ENCODE measurements around the gene LEFTY1. TPM values are rescaled to one million over a fixed set of nuclear protein-coding genes. Genes with fewer than 3 reads are reported as not detected.
A peak's percentile ranks its signal among the peaks of the same experiment; 100 is the strongest.

LEFTY1 gene
- total RNA-seq, 2 donors from 2014 or later = 0.68 TPM; not detected in 1

- Mint-ChIP-seq H3K4me1 (peaks cover 20% of the 10 kb centered on the region), H3K36me3 (ENCODE audit: low read depth) (no peaks in the 10 kb centered on the region), H3K27ac (peak within 1 kb of the TSS; percentile 93), H3K27me3 (no peaks in the 10 kb centered on the region), H3K4me3 (peak within 1 kb of the TSS; percentile 94)
- ATAC-seq (peak; percentile 99), DNase-seq (peak; percentile 93 to 96 (median 93))
- no peaks in the 10 kb centered on the region for H3K9me3 ChIP-seq (ENCODE audit: control insufficient read depth, low read length, poor library complexity, severe bottlenecking)
Observed at GRCh38 chr1:225923692-225924555, 35.0 kb upstream of the LEFTY1 start, which contains the start of gene PYCR2. TSS of gene PYCR2 (minus strand) at chr1:225924250. CDS start at chr1:225924110, 140 bp downstream.

- ATAC-seq = no peak
- DNase-seq = no peak
- H3K9me3 ChIP-seq (ENCODE audit: control insufficient read depth, low read length, poor library complexity, severe bottlenecking) = no peaks in the 10 kb centered on the region
- Mint-ChIP-seq H3K27ac (peak overlapping the region; percentile 93), H3K4me3 (peak overlapping the region; percentile 94), H3K4me1 (peaks cover 19% of the 10 kb centered on the region), H3K36me3 (ENCODE audit: low read depth) (no peaks in the 10 kb centered on the region), H3K27me3 (no peaks in the 10 kb centered on the region)
Observed at GRCh38 chr1:225923381-225923691, 34.4 kb upstream of the LEFTY1 start.

- no peaks in the 10 kb centered on the region for H3K9me3 ChIP-seq (ENCODE audit: control insufficient read depth, low read length, poor library complexity, severe bottlenecking)
- no peak overlapping the region for H3K27ac Mint-ChIP-seq
- H3K27me3 Mint-ChIP-seq = no peaks in the 10 kb centered on the region
- no peak for ATAC-seq
- peaks cover 15% of the 10 kb centered on the region for H3K4me1 Mint-ChIP-seq
- H3K4me3 Mint-ChIP-seq = no peak overlapping the region
- H3K36me3 Mint-ChIP-seq (ENCODE audit: low read depth) = no peaks in the 10 kb centered on the region
- DNase-seq = no peak
Observed at GRCh38 chr1:225921734-225922709, 33.1 kb upstream of the LEFTY1 start.

- peaks cover 3% of the 10 kb centered on the region for H3K36me3 Mint-ChIP-seq (ENCODE audit: low read depth)
- DNase-seq = no peak
- peak overlapping the region; percentile 89 for H3K27ac Mint-ChIP-seq
- peaks cover 14% of the 10 kb centered on the region for H3K4me1 Mint-ChIP-seq
- no peak overlapping the region for H3K4me3 Mint-ChIP-seq
- no peaks in the 10 kb centered on the region for H3K9me3 ChIP-seq (ENCODE audit: control insufficient read depth, low read length, poor library complexity, severe bottlenecking)
- ATAC-seq = no peak
- H3K27me3 Mint-ChIP-seq = no peaks in the 10 kb centered on the region
Observed at GRCh38 chr1:225919906-225920305, 31.0 kb upstream of the LEFTY1 start.

- ATAC-seq (no peak), DNase-seq (no peak)
- H3K4me1 Mint-ChIP-seq = peaks cover 8% of the 10 kb centered on the region
- peaks cover 3% of the 10 kb centered on the region for H3K36me3 Mint-ChIP-seq (ENCODE audit: low read depth)
- no peak overlapping the region for H3K4me3 Mint-ChIP-seq
- H3K9me3 ChIP-seq (ENCODE audit: control insufficient read depth, low read length, poor library complexity, severe bottlenecking) = no peaks in the 10 kb centered on the region
- peak overlapping the region; percentile 24 for H3K27ac Mint-ChIP-seq
- H3K27me3 Mint-ChIP-seq = no peaks in the 10 kb centered on the region
Observed at GRCh38 chr1:225918280-225918679, 29.3 kb upstream of the LEFTY1 start.

GRCh38 chr1:225917536-225917935, 28.6 kb upstream of the LEFTY1 start:
- H3K9me3 ChIP-seq (ENCODE audit: control insufficient read depth, low read length, poor library complexity, severe bottlenecking) = no peaks in the 10 kb centered on the region
- no peaks in the 10 kb centered on the region for H3K27me3 Mint-ChIP-seq
- peaks cover 3% of the 10 kb centered on the region for H3K36me3 Mint-ChIP-seq (ENCODE audit: low read depth)
- DNase-seq (no peak), ATAC-seq (no peak)
- peaks cover 7% of the 10 kb centered on the region for H3K4me1 Mint-ChIP-seq
- H3K27ac Mint-ChIP-seq = peak overlapping the region; percentile 24
- no peak overlapping the region for H3K4me3 Mint-ChIP-seq

- H3K4me3 Mint-ChIP-seq = no peak overlapping the region
- ATAC-seq = no peak
- DNase-seq = no peak
- peaks cover 3% of the 10 kb centered on the region for H3K36me3 Mint-ChIP-seq (ENCODE audit: low read depth)
- H3K27ac Mint-ChIP-seq = no peak overlapping the region
- H3K27me3 Mint-ChIP-seq = no peaks in the 10 kb centered on the region
- peaks cover 7% of the 10 kb centered on the region for H3K4me1 Mint-ChIP-seq
- no peaks in the 10 kb centered on the region for H3K9me3 ChIP-seq (ENCODE audit: control insufficient read depth, low read length, poor library complexity, severe bottlenecking)
Observed at GRCh38 chr1:225917101-225917500, 28.2 kb upstream of the LEFTY1 start.

- no peaks in the 10 kb centered on the region for H3K9me3 ChIP-seq (ENCODE audit: control insufficient read depth, low read length, poor library complexity, severe bottlenecking)
- no peak for ATAC-seq
- Mint-ChIP-seq H3K36me3 (ENCODE audit: low read depth) (peaks cover 3% of the 10 kb centered on the region), H3K27me3 (no peaks in the 10 kb centered on the region), H3K4me3 (no peak overlapping the region), H3K4me1 (peaks cover 9% of the 10 kb centered on the region), H3K27ac (no peak overlapping the region)
- no peak for DNase-seq
Observed at GRCh38 chr1:225915538-225915991, 26.6 kb upstream of the LEFTY1 start.

GRCh38 chr1:225914947-225915346, 26.0 kb upstream of the LEFTY1 start:
- Mint-ChIP-seq H3K36me3 (ENCODE audit: low read depth) (peaks cover 3% of the 10 kb centered on the region), H3K4me3 (no peak overlapping the region), H3K27me3 (no peaks in the 10 kb centered on the region), H3K27ac (no peak overlapping the region), H3K4me1 (peaks cover 14% of the 10 kb centered on the region)
- DNase-seq (no peak), ATAC-seq (no peak)
- H3K9me3 ChIP-seq (ENCODE audit: control insufficient read depth, low read length, poor library complexity, severe bottlenecking) = no peaks in the 10 kb centered on the region

GRCh38 chr1:225914391-225914790, 25.4 kb upstream of the LEFTY1 start:
- Mint-ChIP-seq H3K27me3 (no peaks in the 10 kb centered on the region), H3K27ac (no peak overlapping the region), H3K36me3 (ENCODE audit: low read depth) (peaks cover 3% of the 10 kb centered on the region), H3K4me1 (peaks cover 16% of the 10 kb centered on the region), H3K4me3 (no peak overlapping the region)
- DNase-seq (no peak), ATAC-seq (no peak)
- no peaks in the 10 kb centered on the region for H3K9me3 ChIP-seq (ENCODE audit: control insufficient read depth, low read length, poor library complexity, severe bottlenecking)

GRCh38 chr1:225911191-225912130, 22.5 kb upstream of the LEFTY1 start:
- H3K9me3 ChIP-seq (ENCODE audit: control insufficient read depth, low read length, poor library complexity, severe bottlenecking) = no peaks in the 10 kb centered on the region
- H3K27ac Mint-ChIP-seq = peak overlapping the region; percentile 76
- peak; percentile 89 for ATAC-seq
- peaks cover 3% of the 10 kb centered on the region for H3K36me3 Mint-ChIP-seq (ENCODE audit: low read depth)
- peak overlapping the region; percentile 9 for H3K4me3 Mint-ChIP-seq
- peaks cover 18% of the 10 kb centered on the region for H3K4me1 Mint-ChIP-seq
- DNase-seq = peak; percentile 64 to 77 (median 76)
- no peaks in the 10 kb centered on the region for H3K27me3 Mint-ChIP-seq

GRCh38 chr1:225909477-225909876, 20.5 kb upstream of the LEFTY1 start:
- no peak for DNase-seq
- Mint-ChIP-seq H3K27ac (peak overlapping the region; percentile 76), H3K36me3 (ENCODE audit: low read depth) (no peaks in the 10 kb centered on the region), H3K4me1 (peaks cover 25% of the 10 kb centered on the region), H3K4me3 (peak overlapping the region; percentile 19), H3K27me3 (no peaks in the 10 kb centered on the region)
- ATAC-seq = no peak
- no peaks in the 10 kb centered on the region for H3K9me3 ChIP-seq (ENCODE audit: control insufficient read depth, low read length, poor library complexity, severe bottlenecking)
